TTC549 (cell line): ENCODE data around the gene PLCD3.
"Not testable (repeated sequence)": the region's sequence is repeated elsewhere in the genome, so short reads cannot be mapped to it uniquely, and the experiment has no call there.

Experiments
- FAIRE-seq: peaks from 2 replicates; lab custom pipeline; 2012; peaks lifted over from hg19 to GRCh38; lab: Jason Lieb, UNC

Gene PLCD3

GRCh38 chr17:45132572-45133463 is 503 bp upstream of the PLCD3 start:
- FAIRE-seq = no peak

GRCh38 chr17:45131616-45132319 is 547 bp downstream of the PLCD3 start:
- FAIRE-seq = no peak

- no peak for FAIRE-seq
Measured at GRCh38 chr17:45130681-45131615, 1.4 kb downstream of the PLCD3 start.

- FAIRE-seq = no peak
Measured at GRCh38 chr17:45129940-45130680, 2.2 kb downstream of the PLCD3 start.

- no peak for FAIRE-seq
Measured at GRCh38 chr17:45129426-45129939, 2.8 kb downstream of the PLCD3 start.

GRCh38 chr17:45128989-45129388 is 3.3 kb downstream of the PLCD3 start:
- FAIRE-seq = no peak

- FAIRE-seq = no peak
Measured at GRCh38 chr17:45128331-45128730, 4.0 kb downstream of the PLCD3 start.

- FAIRE-seq = no peak
Measured at GRCh38 chr17:45127548-45128300, 4.6 kb downstream of the PLCD3 start.

- FAIRE-seq = no peak
Measured at GRCh38 chr17:45127207-45127547, 5.1 kb downstream of the PLCD3 start.

- FAIRE-seq = no peak
Measured at GRCh38 chr17:45125509-45125908, 6.8 kb downstream of the PLCD3 start.

- FAIRE-seq = not testable (repeated sequence)
Measured at GRCh38 chr17:45124797-45125122, 7.6 kb downstream of the PLCD3 start.

GRCh38 chr17:45123930-45124796 is 8.2 kb downstream of the PLCD3 start:
- FAIRE-seq = no peak

- no peak for FAIRE-seq
Measured at GRCh38 chr17:45123076-45123770, 9.1 kb downstream of the PLCD3 start.

- no peak for FAIRE-seq
Measured at GRCh38 chr17:45121055-45121454, 11.3 kb downstream of the PLCD3 start.

GRCh38 chr17:45120558-45120957 is 11.8 kb downstream of the PLCD3 start:
- no peak for FAIRE-seq

GRCh38 chr17:45119964-45120363 is 12.4 kb downstream of the PLCD3 start:
- no peak for FAIRE-seq

GRCh38 chr17:45118691-45119090 is 13.6 kb downstream of the PLCD3 start:
- no peak for FAIRE-seq

GRCh38 chr17:45117848-45118646 is 14.3 kb downstream of the PLCD3 start:
- no peak for FAIRE-seq

GRCh38 chr17:45117334-45117733 is 15.0 kb downstream of the PLCD3 start:
- FAIRE-seq = no peak
